T47D (cell line): ENCODE results near the gene ZYG11B.
"Not testable (repeated sequence)": the region's sequence is repeated elsewhere in the genome, so short reads cannot be mapped to it uniquely, and the experiment has no call there.

Experiments used
- DNase-seq, 2 experiments: peaks; one replicate each; pipeline versions ENCODE4 v3.0.0 to v3.0.0-alpha.2; 2011 to 2012; ENCODE audit warnings: low read depth in 1 of 2, low spot score in 1 of 2
- JUND ChIP-seq: IDR thresholded peaks from 2 replicates; pipeline ENCODE4 v1.6.1; 2012; ENCODE audit warnings: low read depth
- in situ Hi-C: cut with HindIII; loops from 2 replicates; pipeline ENCODE4 v1.10.0; 2016; ENCODE audit warnings: low sequenced_read_pairs, low pct_unique_long_range_greater_than_20kb

The ZYG11B gene

DNA sequence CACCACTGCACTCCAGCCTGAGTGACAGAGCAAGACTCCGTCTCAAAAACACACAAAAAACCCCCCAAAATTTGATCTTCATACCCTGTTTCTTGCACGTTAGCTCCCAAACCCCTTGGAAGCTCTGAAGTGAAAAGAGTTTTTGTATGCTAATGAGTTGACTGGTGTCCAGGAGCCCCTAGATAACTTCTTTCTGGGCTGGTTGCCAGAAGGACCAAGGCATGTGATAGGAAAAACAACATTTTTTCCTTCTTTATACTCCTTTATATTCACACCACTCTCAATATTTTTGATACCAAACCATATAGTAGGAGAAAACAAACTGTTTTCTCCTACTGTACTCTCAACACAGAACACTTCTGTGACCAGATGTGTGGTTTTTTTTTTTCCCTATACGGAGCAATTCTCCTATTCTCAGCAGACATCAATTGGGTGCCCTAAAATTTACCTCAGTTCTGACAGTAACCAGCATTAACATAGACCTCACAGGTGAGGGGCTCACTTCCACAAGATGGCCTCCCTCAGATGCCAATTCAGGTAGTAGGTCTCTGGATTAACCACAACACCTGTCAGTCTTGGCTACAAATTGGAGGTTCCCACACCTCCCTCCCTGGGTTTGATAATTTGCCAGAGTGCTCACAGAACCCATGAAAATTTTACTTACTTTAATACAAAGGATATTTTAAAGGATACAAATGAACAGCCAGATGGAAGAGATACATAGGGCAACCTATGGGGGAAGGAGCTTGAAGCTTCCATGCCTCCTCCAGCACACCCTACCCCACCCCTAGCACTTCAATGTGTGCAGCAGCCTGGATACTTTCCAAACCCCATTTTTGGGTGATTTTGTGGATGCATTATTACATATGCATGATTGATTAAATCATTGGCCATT is 25.6 kb downstream of the ZYG11B start:
- no peak for DNase-seq
- in situ Hi-C loops, result no loop called here
- TF ChIP-seq JUND, result no peak

DNA sequence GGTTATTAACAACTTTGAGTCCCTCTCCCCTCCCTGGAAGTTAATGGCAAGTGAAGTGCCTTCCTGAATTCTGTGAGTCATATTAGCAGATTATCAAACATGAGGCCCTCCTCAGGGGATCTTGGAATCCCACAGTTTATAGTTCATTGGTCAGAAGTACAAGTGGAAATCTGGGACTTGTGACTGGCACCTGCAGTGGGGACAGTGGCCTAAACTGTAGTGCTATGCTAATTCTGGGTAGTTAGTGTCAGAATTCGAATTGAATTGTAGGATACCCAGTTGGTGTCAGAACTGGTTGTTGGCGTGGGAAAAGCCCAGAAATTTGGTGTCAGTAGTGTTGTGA is 26.2 kb downstream of the ZYG11B start:
- DNase-seq, result no peak
- in situ Hi-C loops, result no loop called here

DNA sequence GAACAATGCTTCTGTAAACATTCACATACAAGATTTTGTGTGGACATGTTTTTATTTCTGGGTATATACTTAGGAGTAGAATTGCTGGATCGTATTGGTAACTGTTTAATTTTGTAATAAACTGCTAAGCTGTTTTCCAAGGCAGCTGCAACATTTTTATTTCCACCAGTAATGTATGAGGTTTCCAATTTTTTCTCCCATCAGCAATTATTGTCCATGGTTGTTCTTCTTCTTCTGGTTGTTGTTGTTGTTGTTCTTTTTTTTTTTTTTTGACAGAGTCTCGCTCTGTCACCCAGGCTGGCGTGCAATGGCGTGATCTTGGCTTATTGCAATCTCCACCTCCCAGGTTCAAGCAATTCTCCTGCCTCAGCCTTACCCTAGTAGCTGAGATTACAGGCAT is 26.9 kb downstream of the ZYG11B start:
- in situ Hi-C loops, result no loop called here
- no peak for TF ChIP-seq JUND
- no peak for DNase-seq

More for the DNA sequence above, 26.2 kb downstream of the ZYG11B start:
- TF ChIP-seq JUND, result no peak

DNA sequence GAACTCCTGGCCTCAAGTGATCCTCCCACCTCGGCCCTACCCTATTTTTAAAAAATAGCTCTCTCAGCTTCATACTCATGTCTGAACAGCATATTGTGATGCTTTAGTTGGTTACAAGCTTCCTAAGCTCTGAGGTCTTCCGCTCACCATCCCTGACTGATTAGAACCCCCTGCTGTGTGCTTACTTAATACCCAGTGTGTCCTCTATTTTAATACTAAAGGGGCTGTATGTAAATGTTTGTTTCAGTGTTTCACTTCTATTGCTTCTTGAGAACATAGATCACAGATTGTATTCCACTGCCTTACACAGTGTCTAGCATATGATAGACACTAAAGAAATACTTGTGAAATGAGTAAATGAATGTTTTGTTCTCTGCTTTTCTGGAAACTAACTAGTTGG is 29.8 kb downstream of the ZYG11B start:
- TF ChIP-seq JUND, result no peak
- DNase-seq, result no peak
- in situ Hi-C loops, result no loop called here

DNA sequence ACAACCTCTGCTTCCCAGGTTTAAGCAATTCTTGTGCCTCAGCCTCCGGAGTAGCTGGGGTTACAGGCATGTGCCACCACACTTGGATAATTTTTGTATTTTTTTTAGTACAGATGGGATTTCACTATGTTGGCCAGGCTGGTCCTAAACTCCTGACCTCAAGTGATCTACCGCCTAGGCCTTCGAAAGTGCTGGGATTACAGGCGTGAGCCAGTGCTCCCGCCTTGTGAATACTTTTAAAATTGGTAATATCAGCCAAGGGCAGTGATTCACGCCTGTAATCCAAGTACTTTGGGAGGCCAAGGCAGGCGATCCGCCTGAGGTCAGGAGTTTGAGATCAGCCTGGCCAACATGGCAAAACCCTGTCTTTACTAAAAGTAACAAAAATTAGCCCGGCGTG is 33.7 kb downstream of the ZYG11B start:
- DNase-seq, result no peak
- in situ Hi-C loops, result no loop called here
- TF ChIP-seq JUND, result no peak

DNA sequence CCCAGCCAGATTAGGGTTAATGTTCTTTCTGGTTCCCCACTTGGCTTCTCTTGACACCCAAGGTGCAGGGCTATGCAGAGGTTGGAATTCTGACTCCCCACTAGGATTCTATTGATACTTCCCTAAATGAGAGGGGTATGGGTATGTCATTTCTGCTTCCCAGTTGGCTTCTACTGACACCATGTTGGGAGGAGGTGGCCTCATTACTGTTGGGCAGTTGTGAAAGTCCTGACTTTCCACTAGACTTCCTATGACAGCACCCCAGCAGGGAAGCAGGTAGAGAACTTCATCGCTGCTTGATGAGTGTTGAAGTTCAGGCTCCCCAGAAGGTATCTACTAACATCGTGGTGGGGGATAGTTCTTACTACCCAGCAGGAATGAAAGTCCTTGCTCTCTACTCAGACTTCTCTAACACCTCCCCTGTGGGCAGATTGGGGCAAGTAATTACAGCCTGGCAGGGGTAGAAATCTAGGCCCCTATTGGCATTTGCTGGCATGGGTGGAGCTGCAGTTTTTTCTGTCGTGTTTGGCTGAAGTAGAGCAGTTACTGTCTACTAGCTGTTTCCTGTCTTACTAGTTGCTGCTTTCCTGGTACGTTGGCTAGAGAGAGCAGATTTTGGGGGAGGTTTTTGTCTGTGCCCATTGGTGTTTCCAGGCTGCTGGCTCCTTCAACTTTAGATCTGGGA is 41.5 kb downstream of the ZYG11B start:
- in situ Hi-C loops, result no loop called here
- no peak for DNase-seq
- TF ChIP-seq JUND, result no peak

DNA sequence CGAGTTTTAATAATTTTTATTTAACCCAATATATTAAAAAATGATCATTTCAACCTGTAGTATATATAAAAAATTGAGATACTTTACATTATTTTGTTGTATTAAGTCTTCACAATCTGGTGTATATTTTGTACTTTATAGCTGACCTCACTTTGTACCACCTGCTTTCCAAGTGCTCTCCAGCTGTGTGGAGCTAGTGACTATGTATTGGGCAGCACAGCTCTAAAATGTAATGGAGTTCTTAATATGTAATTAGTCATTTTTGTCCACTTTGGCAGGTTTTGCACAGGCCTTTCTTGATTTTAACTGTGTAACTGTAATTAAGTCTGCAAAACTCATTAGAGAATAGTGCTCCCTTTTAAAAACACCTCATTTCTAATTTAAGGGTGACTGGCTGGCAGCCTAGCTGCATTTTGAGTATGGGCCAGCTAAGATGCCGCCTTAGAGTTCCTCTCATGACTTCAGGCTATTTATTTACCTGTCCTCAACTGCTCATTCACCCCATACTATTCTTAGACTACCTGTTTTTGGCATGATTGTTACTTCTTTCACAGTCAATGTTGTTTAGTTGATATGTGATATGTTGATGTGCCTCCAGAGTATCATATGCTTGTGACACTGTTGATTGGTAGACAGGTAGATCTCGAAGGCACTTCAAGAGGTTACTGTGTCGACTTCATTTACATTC is 43.2 kb downstream of the ZYG11B start:
- in situ Hi-C loops, result no loop called here
- TF ChIP-seq JUND, result no peak
- no peak for DNase-seq

DNA sequence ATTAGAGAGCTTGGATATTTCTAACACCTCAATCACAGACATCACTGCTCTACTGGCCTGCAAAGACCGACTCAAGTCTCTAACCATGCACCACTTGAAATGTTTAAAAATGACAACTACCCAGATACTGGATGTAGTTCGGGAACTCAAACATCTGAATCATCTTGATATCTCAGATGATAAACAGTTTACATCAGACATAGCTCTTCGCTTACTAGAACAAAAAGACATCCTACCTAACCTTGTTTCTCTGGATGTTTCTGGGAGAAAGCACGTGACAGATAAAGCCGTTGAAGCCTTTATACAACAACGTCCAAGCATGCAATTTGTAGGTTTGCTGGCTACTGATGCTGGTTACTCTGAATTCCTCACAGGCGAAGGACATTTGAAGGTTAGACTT is 45.1 kb downstream of the ZYG11B start:
- no peak for DNase-seq
- in situ Hi-C loops, result no loop called here
- TF ChIP-seq JUND, result no peak

DNA sequence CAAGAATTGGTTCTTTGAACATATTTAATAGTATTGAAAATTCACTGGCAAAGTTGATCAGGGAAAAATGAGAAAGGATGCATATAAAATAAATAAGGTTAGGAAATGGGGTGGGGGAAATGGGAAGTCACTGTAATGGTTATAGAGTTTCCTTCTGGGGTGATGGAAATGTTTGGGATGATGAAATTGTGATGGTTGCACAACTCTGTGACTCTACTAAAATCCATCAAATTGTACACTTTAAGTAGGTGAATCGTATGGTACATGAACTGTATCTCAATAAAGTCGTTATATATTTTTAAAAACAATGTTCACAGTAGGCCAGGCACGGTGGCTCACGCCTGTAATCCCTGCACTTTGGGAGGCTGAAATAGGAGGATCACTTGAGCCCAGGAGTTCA is 59.9 kb downstream of the ZYG11B start:
- DNase-seq, result no peak
- TF ChIP-seq JUND, result no peak
- in situ Hi-C loops, result no loop called here

DNA sequence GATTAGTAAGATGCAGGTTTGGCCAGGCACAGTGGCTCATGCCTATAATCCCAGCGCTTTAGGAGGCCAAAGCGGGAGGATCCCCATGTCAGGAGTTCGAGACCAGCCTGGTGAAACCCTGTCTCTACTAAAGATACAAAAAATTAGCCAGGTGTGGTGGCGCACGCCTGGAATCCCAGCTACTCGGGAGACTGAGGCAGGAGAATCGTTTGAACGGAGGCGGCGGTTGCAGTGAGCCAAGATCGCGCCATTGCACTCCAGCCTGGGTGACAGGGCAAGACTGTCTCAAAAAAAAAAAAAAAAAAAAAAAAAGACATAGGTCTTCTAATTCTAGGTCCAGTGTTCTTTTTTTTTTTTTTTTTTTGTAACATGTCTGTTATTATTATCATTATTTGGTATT is 64.2 kb downstream of the ZYG11B start:
- DNase-seq, in situ Hi-C loops: not testable (repeated sequence)

DNA sequence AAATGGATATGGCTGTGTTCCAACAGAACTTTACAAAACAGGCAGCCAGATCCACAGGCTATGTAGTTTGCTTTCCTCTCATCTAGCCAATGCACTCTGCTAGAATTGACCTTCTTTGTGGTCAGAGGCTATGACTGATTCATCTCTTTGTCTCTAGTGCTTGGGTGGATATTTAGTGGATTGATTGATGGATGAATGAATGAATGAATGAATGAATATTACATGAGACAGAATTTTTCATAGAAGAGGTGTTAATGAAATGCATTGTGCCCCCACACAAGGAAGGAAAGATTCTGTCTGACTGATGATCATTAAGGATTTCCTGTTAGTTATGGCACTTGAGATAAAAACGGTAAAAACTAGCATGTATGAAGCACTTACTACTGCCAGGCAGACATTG is 65.8 kb downstream of the ZYG11B start:
- no peak for TF ChIP-seq JUND
- DNase-seq, result no peak
- in situ Hi-C loops, result no loop called here

DNA sequence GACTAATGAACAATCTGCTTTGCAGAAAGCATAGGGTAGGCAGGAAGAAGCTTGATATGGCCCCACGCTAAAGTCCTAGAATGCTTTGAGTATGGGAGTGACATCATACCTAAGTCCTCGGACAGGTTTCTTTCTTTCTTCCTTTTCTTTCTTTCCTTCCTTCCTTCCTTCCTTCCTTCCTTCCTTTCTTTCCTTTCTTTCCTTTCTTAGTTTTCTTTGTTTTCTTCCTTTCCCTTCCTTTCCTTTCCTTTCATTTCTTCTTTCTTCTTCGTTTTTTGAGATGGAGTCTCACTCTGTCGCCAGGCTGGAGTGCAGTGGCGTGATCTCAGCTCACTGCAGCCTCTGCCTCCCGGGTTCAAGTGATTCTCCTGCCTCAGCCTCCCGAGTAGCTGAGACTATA is 67.5 kb downstream of the ZYG11B start:
- DNase-seq, in situ Hi-C loops: not testable (repeated sequence)

DNA sequence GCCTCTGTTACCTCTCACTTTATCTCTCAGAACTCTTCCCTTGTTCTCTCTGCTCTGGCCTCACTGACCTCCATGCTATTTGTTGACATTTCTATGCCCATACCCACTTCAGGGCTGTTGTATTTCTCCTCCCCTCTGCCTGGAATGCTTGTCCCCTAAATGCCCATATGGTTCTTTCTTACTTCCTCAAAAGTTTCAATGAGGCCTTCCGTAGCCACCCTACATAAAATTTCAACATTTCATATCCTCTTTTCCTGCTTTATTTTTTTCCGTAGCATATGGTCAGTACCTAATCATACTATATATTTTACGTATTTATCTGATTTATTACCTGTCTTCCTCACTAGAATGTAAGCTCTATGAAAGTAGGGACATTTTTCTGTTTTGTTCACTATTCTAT is 69.2 kb downstream of the ZYG11B start:
- in situ Hi-C loops, result no loop called here
- no peak for DNase-seq

DNA sequence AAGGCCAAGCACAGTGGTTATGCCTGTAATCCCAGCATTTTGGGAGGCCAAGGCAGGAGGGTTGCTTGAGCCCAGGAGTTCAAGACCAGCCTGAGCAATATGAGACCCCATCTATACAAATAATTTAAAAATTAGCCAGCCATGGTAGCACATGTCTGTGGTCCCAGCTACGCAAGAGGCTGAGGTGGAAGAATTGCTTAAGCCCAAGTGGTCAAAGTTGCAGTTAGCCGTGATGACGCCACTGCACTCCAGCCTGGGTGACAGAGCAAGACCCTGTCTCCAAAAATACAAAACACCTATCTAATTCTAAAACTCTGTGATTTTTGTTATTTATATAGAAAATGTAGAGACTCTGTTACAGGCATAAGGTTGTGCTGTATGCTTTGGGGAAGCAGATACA is 72.1 kb downstream of the ZYG11B start:
- in situ Hi-C loops, result no loop called here
- no peak for TF ChIP-seq JUND

More for the DNA sequence above, 69.2 kb downstream of the ZYG11B start:
- TF ChIP-seq JUND, result no peak

More for the DNA sequence above, 72.1 kb downstream of the ZYG11B start:
- no peak for DNase-seq
